ENCODE measurements around the gene SLC22A3. TPM values are rescaled to one million over a fixed set of nuclear protein-coding genes. Genes with fewer than 3 reads are reported as not detected.

The SLC22A3 gene
- total RNA-seq, 2 donors from 2014 or later = 0.35 to 0.48 TPM

- TF ChIP-seq CTCF (IDR thresholded peaks at IDR 0.05) = no peak
- Histone ChIP-seq H3K9me3 (no peaks in the 10 kb centered on the region), H3K36me3 (no peaks in the 10 kb centered on the region), H3K27me3 (no peaks in the 10 kb centered on the region), H3K4me3 (no peak overlapping the region), H3K4me1 (no peaks in the 10 kb centered on the region), H3K27ac (peak overlapping the region; percentile 46 to 60)
- no peak for DNase-seq (ENCODE audit: low spot score)
These were observed 72.9 kb downstream of the SLC22A3 start for GRCh38 chr6:160420969-160421556.

GRCh38 chr6:160421854-160422253 is 73.7 kb downstream of the SLC22A3 start:
- DNase-seq (ENCODE audit: low spot score) = peak; percentile 71
- Histone ChIP-seq H3K27ac (peak overlapping the region; percentile 46 to 60), H3K4me1 (peaks cover 0 to 2% of the 10 kb centered on the region in 2 donors), H3K36me3 (no peaks in the 10 kb centered on the region), H3K27me3 (no peaks in the 10 kb centered on the region), H3K4me3 (no peak overlapping the region), H3K9me3 (no peaks in the 10 kb centered on the region)
- TF ChIP-seq CTCF (IDR thresholded peaks at IDR 0.05) = no peak

GRCh38 chr6:160424256-160424655 is 76.1 kb downstream of the SLC22A3 start:
- no peak for DNase-seq (ENCODE audit: low spot score)
- Histone ChIP-seq H3K4me1 (peaks cover 0 to 19% of the 10 kb centered on the region in 2 donors), H3K27me3 (no peaks in the 10 kb centered on the region), H3K9me3 (no peaks in the 10 kb centered on the region), H3K27ac (no peak overlapping the region), H3K4me3 (no peak overlapping the region), H3K36me3 (no peaks in the 10 kb centered on the region)
- TF ChIP-seq CTCF (IDR thresholded peaks at IDR 0.05) = no peak

- Histone ChIP-seq H3K4me3 (no peak overlapping the region), H3K36me3 (no peaks in the 10 kb centered on the region), H3K9me3 (no peaks in the 10 kb centered on the region), H3K4me1 (peaks cover 0 to 32% of the 10 kb centered on the region in 2 donors), H3K27ac (no peak overlapping the region), H3K27me3 (no peaks in the 10 kb centered on the region)
- TF ChIP-seq CTCF (IDR thresholded peaks at IDR 0.05) = no peak
- no peak for DNase-seq (ENCODE audit: low spot score)
These were observed 78.0 kb downstream of the SLC22A3 start for GRCh38 chr6:160426136-160426535.

- peak overlapping the region; percentile 36 to 39 for H3K27ac ChIP-seq
- H3K4me1 ChIP-seq = peaks cover 0 to 33% of the 10 kb centered on the region in 2 donors
- no peaks in the 10 kb centered on the region for H3K36me3 ChIP-seq
- H3K9me3 ChIP-seq = no peaks in the 10 kb centered on the region
- H3K4me3 ChIP-seq = no peak overlapping the region
- no peak for TF ChIP-seq CTCF (IDR thresholded peaks at IDR 0.05)
- no peaks in the 10 kb centered on the region for H3K27me3 ChIP-seq
- no peak for DNase-seq (ENCODE audit: low spot score)
These were observed 79.3 kb downstream of the SLC22A3 start for GRCh38 chr6:160427312-160428068.
